GM12872 (cell line): Measurements from ENCODE around the gene NKX2-1.

Source experiments
- CTCF ChIP-seq: IDR thresholded peaks from 3 replicates; pipeline ENCODE4 v1.5.1; 2011; ENCODE audit warnings: low read depth, mild to moderate bottlenecking, low read length, moderate library complexity; ENCODE audit not compliant: insufficient read depth

The NKX2-1 gene

GRCh38 chr14:36506732-36507614 is 13.1 kb downstream of the NKX2-1 start:
- no peak for TF ChIP-seq CTCF

- no peak for TF ChIP-seq CTCF
Measured at GRCh38 chr14:36505892-36506731, 13.9 kb downstream of the NKX2-1 start.

- no peak for TF ChIP-seq CTCF
Measured at GRCh38 chr14:36505181-36505815, 14.7 kb downstream of the NKX2-1 start.

- no peak for TF ChIP-seq CTCF
Measured at GRCh38 chr14:36504771-36505175, 15.3 kb downstream of the NKX2-1 start.

- TF ChIP-seq CTCF = no peak
Measured at GRCh38 chr14:36503771-36504741, 16.0 kb downstream of the NKX2-1 start.

- TF ChIP-seq CTCF = no peak
Measured at GRCh38 chr14:36502558-36503508, 17.2 kb downstream of the NKX2-1 start.
